OCI-LY7 (cell line): Measurements from ENCODE around the gene SERPINH1.

Source experiments
- CTCF ChIP-seq: fragments of 200-600 bp; sonication (generic); conservative IDR thresholded peaks from 2 replicates; pipeline ENCODE4 v1.5.1; 2014; ENCODE audit warnings: mild to moderate bottlenecking, antibody characterized with exemption, low read length, moderate library complexity, mixed read lengths
- EZH2phosphoT487 ChIP-seq: fragments of 200-600 bp; sonication (generic); IDR thresholded peaks from 2 replicates; pipeline ENCODE4 v1.6.1; 2018; ENCODE audit warnings: low read depth, borderline replicate concordance, mild to moderate bottlenecking, mixed run types, antibody characterized with exemption, low read length, moderate library complexity, mixed read lengths

GRCh38 chr11:75513250-75513649, 48.8 kb upstream of the SERPINH1 start:
- TF ChIP-seq CTCF (no peak), EZH2phosphoT487 (no peak)
